ENCODE data around the gene TTC7B.

The TTC7B gene

GRCh38 chr14:90514566-90514965, 301.7 kb downstream of the TTC7B start:
- TF ChIP-seq CTCF (IDR thresholded peaks at IDR 0.05), result no peak
- H3K9me3 Mint-ChIP-seq, result no peaks in the 10 kb centered on the region
- H3K4me3 Mint-ChIP-seq, result no peak overlapping the region
- no peak for DNase-seq
- H3K36me3 Mint-ChIP-seq (ENCODE audit: low read depth), result no peaks in the 10 kb centered on the region
- H3K27me3 Mint-ChIP-seq (ENCODE audit: low read depth, poor library complexity), result peaks cover 3% of the 10 kb centered on the region
- H3K4me1 Mint-ChIP-seq, result peaks cover 42% of the 10 kb centered on the region
- H3K27ac Mint-ChIP-seq, result no peak overlapping the region

GRCh38 chr14:90514015-90514398, 302.2 kb downstream of the TTC7B start:
- Mint-ChIP-seq H3K27me3 (ENCODE audit: low read depth, poor library complexity) (peaks cover 4% of the 10 kb centered on the region), H3K27ac (no peak overlapping the region), H3K36me3 (ENCODE audit: low read depth) (no peaks in the 10 kb centered on the region), H3K9me3 (no peaks in the 10 kb centered on the region), H3K4me1 (peaks cover 42% of the 10 kb centered on the region), H3K4me3 (no peak overlapping the region)
- TF ChIP-seq CTCF (IDR thresholded peaks at IDR 0.05), result no peak
- no peak for DNase-seq

- H3K9me3 Mint-ChIP-seq, result no peaks in the 10 kb centered on the region
- peaks cover 42% of the 10 kb centered on the region for H3K4me1 Mint-ChIP-seq
- no peak overlapping the region for H3K4me3 Mint-ChIP-seq
- DNase-seq, result peak; percentile 35
- H3K27ac Mint-ChIP-seq, result peak overlapping the region; percentile 83
- H3K27me3 Mint-ChIP-seq (ENCODE audit: low read depth, poor library complexity), result peaks cover 10% of the 10 kb centered on the region
- TF ChIP-seq CTCF (IDR thresholded peaks at IDR 0.05), result no peak
- H3K36me3 Mint-ChIP-seq (ENCODE audit: low read depth), result no peaks in the 10 kb centered on the region
These were observed 302.8 kb downstream of the TTC7B start for GRCh38 chr14:90513161-90514014.

GRCh38 chr14:90512329-90512991, 303.8 kb downstream of the TTC7B start:
- Mint-ChIP-seq H3K4me1 (peaks cover 35% of the 10 kb centered on the region), H3K4me3 (no peak overlapping the region), H3K9me3 (no peaks in the 10 kb centered on the region), H3K27ac (peak overlapping the region; percentile 83), H3K36me3 (ENCODE audit: low read depth) (no peaks in the 10 kb centered on the region), H3K27me3 (ENCODE audit: low read depth, poor library complexity) (peaks cover 15% of the 10 kb centered on the region)
- TF ChIP-seq CTCF (IDR thresholded peaks at IDR 0.05), result no peak
- DNase-seq, result no peak

- peaks cover 32% of the 10 kb centered on the region for H3K4me1 Mint-ChIP-seq
- H3K27me3 Mint-ChIP-seq (ENCODE audit: low read depth, poor library complexity), result peaks cover 15% of the 10 kb centered on the region
- no peak for DNase-seq
- TF ChIP-seq CTCF (IDR thresholded peaks at IDR 0.05), result no peak
- H3K9me3 Mint-ChIP-seq, result no peaks in the 10 kb centered on the region
- H3K36me3 Mint-ChIP-seq (ENCODE audit: low read depth), result no peaks in the 10 kb centered on the region
- no peak overlapping the region for H3K4me3 Mint-ChIP-seq
- H3K27ac Mint-ChIP-seq, result no peak overlapping the region
These were observed 304.4 kb downstream of the TTC7B start for GRCh38 chr14:90511795-90512328.
